DOHH2 (cell line): ENCODE data around the gene MPHOSPH10.

Source experiments
- CTCF ChIP-seq: fragments of 200-600 bp; sonication (generic); IDR thresholded peaks from one replicate; pipeline ENCODE4 v1.5.1; 2014; ENCODE audit warnings: antibody characterized with exemption, mild to moderate bottlenecking, low read depth, low read length; ENCODE audit not compliant: poor library complexity, severe bottlenecking
- EZH2phosphoT487 ChIP-seq: fragments of 200-600 bp; sonication (generic); IDR thresholded peaks from 2 replicates; pipeline ENCODE4 v1.6.1; 2017; ENCODE audit warnings: borderline replicate concordance, mild to moderate bottlenecking, antibody characterized with exemption, low read length, moderate library complexity, mixed read lengths

GRCh38 chr2:71129114-71129901 is 1.1 kb upstream of the MPHOSPH10 start:
- TF ChIP-seq CTCF (no peak), EZH2phosphoT487 (no peak)
